ENCODE data around the gene ZNF175.

Gene ZNF175

DNA sequence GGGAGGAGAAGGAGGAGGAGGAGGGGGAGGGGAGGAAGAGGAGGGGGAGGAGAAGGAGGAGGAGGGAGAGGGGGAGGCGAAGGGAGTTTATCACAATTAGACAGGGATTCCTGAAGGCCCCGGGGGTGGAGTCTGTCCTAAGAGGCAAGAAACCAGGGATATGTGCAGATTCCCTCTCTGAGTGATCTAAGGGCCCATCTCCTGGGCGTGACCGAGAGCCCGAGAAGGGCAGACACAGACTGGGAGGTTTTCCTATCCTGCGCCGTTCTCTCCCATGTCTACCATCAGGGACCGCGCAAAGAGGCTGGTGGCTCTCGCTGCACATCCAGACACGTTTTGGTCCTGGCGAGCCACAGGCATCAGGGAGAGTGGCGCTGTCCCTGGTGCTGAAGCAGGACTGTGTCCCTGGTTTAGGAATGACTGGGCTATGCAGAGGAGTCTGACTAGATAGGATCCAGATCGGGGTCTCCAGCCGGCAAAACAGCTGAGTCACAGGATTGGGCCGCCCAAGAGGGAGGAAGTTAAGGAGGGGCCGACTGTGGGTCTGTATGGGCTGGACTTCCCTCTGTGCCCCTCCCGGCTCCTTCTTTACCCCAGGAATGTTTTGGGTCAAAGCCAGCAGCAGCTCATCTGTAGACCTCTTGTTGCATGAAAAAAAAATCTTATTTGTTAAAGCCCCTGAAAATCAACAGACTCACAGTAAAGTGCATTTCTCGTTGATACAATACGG is 17.9 kb upstream of the ZNF175 start:
- no peak overlapping the region for H3K4me3 ChIP-seq (ENCODE audit: low read depth, low read length)
- TF ChIP-seq, protein P1, sequence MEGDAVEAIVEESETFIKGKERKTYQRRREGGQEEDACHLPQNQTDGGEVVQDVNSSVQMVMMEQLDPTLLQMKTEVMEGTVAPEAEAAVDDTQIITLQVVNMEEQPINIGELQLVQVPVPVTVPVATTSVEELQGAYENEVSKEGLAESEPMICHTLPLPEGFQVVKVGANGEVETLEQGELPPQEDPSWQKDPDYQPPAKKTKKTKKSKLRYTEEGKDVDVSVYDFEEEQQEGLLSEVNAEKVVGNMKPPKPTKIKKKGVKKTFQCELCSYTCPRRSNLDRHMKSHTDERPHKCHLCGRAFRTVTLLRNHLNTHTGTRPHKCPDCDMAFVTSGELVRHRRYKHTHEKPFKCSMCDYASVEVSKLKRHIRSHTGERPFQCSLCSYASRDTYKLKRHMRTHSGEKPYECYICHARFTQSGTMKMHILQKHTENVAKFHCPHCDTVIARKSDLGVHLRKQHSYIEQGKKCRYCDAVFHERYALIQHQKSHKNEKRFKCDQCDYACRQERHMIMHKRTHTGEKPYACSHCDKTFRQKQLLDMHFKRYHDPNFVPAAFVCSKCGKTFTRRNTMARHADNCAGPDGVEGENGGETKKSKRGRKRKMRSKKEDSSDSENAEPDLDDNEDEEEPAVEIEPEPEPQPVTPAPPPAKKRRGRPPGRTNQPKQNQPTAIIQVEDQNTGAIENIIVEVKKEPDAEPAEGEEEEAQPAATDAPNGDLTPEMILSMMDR (IDR thresholded peaks at IDR 0.05; ENCODE audit: insufficient read depth, low read length, missing control alignments): no peak
- DNase-seq (ENCODE audit: low read depth, low spot score): no peak
- ChIA-PET POLR2A (no interaction called here), CTCF (interaction anchor here (1.5 kb wide), 2 partner anchors 39 to 132 kb away, joined by 4 to 7 read pairs; no protein-coding TSS in a partner anchor)

DNA sequence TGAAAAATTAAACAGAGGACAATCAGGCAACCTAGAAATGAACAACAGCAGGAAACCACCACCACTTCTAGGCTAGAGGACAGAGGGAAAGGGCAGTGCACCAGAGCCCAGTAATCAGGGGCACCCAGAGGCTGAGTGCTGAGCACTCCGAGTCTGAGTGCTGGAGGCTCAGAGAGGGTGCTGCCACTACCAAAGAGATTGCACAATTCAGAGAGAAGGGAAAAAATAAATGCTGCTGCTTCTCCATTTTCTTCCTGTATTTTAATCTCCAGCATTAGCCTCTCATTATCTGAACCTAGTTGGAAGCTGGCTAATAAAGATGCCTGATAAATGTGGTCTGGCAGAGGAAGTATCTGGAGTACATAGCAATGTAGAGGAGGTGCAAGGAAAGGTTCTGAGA is 11.8 kb upstream of the ZNF175 start:
- H3K4me3 ChIP-seq (ENCODE audit: low read depth, low read length): no peak overlapping the region
- CTCF ChIA-PET: no interaction called here
- POLR2A ChIA-PET: no interaction called here
- TF ChIP-seq, protein P1 (IDR thresholded peaks at IDR 0.05; ENCODE audit: insufficient read depth, low read length, missing control alignments): no peak
- DNase-seq (ENCODE audit: low read depth, low spot score): no peak

DNA sequence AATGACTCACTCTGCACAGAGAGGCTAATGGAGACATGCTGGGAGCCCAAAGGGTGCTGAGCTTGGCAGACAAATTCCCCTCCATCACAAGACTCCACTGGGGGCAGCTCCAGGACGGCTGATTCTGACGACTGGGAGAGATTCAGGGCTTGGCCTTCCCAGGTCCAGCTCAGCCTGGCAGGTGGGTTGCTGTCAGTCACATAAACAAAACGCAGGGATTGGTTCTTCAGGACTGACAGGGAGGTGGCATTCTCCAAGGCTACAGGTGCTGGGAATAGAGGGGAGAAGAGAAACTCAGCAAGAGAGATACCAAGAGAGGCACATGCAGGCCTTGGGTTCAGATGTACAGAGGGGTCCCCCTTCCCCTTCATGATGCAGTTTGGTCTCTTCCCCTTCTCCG is 10.7 kb upstream of the ZNF175 start:
- POLR2A ChIA-PET: no interaction called here
- no peak overlapping the region for H3K4me3 ChIP-seq (ENCODE audit: low read depth, low read length)
- TF ChIP-seq, protein P1 (IDR thresholded peaks at IDR 0.05; ENCODE audit: insufficient read depth, low read length, missing control alignments): no peak
- CTCF ChIA-PET: no interaction called here
- DNase-seq (ENCODE audit: low read depth, low spot score): no peak

DNA sequence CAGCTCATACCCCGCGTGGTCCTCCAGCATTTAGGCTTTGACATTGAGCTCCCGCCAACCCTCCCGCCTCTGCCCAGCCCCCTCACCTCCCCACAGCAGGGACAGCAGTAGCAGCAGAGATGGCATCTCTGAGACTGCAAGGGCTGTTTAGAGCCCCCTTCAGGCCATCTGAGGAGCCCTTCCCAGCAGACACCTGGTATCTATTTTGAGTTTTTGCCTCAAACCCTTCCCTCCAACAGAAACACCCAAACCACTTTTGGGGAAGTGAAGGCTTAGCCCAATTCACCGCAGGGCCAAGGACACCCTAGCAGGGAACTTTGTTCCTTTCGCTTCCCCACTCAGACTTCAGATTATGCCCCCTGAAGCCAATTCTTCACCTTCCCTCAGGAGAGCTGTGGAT is 6.3 kb upstream of the ZNF175 start:
- H3K4me3 ChIP-seq (ENCODE audit: low read depth, low read length): no peak overlapping the region
- DNase-seq (ENCODE audit: low read depth, low spot score): no peak
- ChIA-PET POLR2A (no interaction called here), CTCF (no interaction called here)
- TF ChIP-seq, protein P1 (IDR thresholded peaks at IDR 0.05; ENCODE audit: insufficient read depth, low read length, missing control alignments): no peak

DNA sequence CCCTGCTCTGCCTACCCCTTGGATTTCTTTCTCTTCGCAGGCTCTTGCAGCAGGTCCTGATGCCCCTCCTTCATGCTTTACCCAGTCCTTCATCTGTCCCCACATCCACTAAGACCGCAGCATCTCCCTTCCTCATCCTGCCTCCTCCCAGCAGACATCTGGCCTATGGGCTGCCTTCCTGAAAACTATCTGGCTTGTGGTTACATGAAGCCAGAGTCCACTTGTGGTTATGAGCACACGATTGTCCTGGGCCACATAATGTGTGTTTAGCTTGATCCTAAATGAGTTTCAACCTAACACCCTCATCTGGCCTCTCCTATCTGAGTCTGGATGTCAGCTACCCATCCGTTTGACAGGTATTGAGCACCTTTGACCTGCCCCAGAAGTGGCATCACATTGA is 5.5 kb upstream of the ZNF175 start:
- TF ChIP-seq, protein P1 (IDR thresholded peaks at IDR 0.05; ENCODE audit: insufficient read depth, low read length, missing control alignments): no peak
- CTCF ChIA-PET: interaction anchor here (1.0 kb wide), 1 partner anchor 50 kb away, joined by 3 read pairs; no protein-coding TSS in a partner anchor
- DNase-seq (ENCODE audit: low read depth, low spot score): no peak
- no peak overlapping the region for H3K4me3 ChIP-seq (ENCODE audit: low read depth, low read length)
- POLR2A ChIA-PET: no interaction called here

DNA sequence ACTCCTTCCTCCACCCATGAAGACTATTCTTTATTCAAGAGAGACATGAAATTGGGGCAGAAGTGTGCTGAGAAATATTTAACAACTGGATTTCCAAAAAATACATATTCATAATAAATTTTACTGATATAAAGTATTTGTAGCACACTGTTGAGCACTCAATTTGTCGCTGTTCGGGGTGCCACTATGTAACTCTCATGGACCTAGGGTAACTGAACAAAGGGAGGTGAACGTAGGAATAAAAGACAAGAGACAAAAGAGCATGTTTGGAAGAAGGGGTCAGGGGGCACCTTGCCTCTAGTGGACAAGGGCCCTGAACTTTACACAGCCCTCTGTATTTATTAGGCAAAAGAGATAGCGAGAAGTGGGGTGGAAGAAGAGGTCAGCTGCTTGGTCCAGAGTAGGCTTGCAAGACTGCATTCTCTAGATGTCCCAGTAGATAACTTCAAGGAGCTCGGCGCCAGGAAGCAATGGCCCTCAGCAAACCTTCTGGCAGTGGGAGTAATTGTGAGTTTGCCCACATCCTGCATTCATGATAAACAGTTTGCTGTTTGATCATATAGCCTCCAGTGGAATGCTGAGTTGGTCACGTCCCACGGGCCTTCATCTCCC is 4.5 kb upstream of the ZNF175 start:
- TF ChIP-seq, protein P1 (IDR thresholded peaks at IDR 0.05; ENCODE audit: insufficient read depth, low read length, missing control alignments): no peak
- ChIA-PET POLR2A (no interaction called here), CTCF (interaction anchor here (1.0 kb wide), 1 partner anchor 51 kb away, joined by 3 read pairs; no protein-coding TSS in a partner anchor)
- DNase-seq (ENCODE audit: low read depth, low spot score): no peak
- H3K4me3 ChIP-seq (ENCODE audit: low read depth, low read length): no peak overlapping the region

All from AG04449 (cell line).